CD4-positive, alpha-beta T cell treated with Interleukin-17A for 1 hour (primary cell): ENCODE measurements around the gene SPDYE2.
"Not testable (repeated sequence)": the region's sequence is repeated elsewhere in the genome, so short reads cannot be mapped to it uniquely, and the experiment has no call there.

Experiments
- DNase-seq: peaks from one replicate; pipeline ENCODE4 v3.0.0-alpha.2; 2020

The SPDYE2 gene

DNA sequence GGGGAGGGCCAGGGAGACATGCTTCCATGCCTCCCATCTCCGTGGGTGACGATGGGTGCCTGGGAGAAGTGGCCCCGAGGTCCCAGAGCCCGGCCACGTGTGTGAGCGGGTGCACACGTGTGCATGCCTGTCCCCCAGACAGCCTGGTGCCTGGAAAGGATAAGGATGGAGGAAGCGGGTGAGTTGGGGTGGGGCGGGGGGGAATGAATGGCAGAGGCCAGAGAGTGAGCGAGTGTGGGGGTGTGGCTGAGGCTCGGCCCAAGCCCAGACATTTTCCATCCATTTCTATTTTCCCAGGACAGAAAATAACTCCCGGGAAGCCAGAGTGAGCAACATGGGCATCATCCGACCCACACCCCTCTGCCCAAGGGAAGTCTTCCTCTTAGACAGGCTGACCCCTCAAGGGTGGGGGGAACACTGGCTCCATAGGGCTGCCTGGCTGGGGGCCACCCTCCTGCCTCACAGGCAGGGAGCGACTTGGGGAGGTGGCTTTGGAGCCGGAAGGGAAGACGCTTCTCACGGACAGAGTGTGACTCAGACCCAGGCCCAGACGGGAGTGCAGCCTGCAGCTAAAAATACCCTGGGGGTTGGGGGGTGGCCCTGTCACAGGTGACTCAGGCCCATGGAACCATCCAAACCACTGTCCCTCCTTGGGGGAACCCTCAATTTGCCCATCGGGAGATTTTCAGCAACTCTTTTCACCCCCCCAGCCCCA, 53.6 kb downstream of the SPDYE2 start:
- DNase-seq = not testable (repeated sequence)

DNA sequence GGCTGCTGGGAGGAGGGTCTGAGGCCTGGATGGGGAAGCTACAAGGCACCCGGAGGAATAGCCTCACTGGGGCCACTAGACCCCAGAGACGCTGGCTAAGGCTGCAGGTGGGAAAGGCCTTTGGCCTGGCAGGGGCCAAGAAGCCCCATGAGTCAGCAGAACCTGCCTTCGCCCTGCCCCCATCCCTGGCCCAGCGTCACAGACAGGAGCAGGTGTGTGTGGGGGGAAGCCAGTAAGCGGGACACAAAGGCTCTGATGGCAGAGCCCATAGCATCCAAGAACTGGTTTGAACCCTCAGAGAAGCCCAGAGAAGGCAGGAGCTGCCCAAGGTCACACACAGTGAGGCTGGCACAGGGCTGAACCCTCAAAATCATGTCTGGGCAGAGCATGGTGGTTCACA, 55.8 kb downstream of the SPDYE2 start:
- not testable (repeated sequence) for DNase-seq

DNA sequence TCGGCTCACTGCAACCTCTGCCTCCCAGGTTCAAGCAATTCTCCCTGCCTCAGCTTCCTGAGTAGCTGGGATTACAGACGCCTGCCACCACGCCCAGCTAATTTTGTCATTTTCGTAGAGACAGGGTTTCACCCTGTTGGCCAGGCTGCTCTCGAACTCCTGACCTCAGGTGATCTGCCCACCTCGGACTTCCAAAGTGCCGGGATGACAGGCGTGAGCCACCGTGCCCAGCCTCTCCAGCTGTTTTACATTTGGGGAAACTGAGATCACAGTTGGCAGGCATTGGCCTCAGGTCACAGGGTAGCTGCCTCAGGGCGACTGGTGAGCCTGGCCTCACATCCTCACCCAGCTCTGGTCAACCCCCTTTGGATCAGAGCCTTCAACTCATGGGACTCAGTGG, 58.7 kb downstream of the SPDYE2 start:
- not testable (repeated sequence) for DNase-seq

DNA sequence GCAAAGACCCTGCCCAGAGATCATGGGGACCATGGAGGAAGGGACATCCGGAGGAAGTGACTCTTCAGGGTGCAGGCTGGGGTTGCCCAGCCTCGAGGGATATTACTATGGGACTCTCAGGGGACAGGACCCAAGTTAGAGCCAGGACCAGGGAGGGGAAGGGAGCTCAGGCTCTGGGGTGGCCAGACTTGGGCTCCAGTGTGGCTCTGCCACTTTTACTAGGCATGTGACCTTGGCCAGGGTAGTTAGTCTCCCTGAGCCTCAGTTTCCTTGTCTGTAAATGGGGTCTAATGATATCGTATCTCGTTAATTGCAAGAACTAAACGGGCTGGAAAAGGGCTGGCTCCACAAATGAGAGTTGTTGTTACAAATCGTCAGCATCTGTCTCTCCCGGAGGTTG, 59.4 kb downstream of the SPDYE2 start:
- DNase-seq = not testable (repeated sequence)

DNA sequence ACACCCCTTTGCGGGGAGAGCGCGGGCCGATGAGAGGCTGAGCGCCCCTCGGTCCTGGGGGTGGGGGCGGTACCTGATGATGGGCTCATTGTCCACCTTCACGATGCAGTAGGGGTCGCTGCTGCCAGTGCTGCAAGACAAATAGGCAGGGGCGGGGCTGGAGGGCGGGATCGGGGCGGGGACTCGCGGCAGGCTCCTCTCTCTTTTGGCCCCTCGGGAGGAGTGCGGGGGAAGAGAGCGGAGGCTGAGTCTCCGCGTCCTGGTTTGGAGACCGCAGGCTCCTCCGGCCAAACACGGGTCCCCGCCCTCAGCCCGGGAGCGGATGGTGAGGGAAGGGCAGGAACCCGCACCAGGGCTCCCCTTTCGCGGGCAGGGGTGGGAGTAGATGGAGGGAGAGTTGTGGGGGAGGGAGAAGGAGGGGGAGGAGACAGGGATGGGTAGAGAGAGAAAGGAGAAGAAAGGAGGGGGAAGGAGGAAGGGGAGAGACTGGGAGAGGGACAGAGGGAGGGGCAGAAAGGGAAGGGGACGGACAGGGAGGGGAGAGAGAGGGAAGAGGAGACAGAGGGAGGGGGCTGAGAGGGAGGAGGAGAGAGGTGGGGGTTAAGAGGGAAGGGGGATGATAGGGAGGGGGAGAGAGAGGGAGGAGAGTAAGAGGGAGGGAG, 60.1 kb downstream of the SPDYE2 start:
- not testable (repeated sequence) for DNase-seq

DNA sequence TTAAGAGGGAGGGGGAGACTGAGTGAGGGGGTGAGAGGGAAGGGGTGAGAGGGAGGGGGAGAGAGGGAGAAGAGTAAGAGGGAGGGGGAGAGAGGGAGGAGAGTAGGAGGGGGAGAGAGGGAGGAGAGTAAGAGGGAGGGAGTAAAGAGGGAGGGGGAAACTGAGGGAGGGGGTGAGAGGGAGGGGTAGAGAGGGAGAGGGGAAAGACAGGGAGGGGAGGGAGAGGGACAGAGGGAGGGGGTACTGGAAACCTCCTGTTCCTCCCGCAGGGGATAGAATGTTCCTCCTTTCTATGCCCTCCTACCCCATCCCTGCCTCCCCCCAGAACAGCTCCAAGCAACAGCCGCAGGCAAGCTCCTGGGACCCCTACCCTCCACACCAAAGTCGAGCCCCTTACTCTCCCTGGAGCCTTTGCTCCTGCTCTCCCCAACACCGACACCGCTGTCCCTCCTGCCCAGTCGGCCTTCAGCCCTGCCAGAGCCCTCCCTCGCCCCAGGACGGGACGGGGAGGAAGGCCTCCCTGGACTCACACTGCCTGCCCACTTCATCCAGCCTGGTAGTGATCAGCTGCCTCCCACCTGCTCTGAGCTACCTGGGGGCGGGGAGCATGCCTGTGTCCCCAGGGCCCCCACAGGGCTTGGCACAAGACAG, 60.8 kb downstream of the SPDYE2 start:
- DNase-seq = not testable (repeated sequence)
